ACHN (cell line): ENCODE measurements around the gene PCDHB10.
"Not testable (repeated sequence)": the region's sequence is repeated elsewhere in the genome, so short reads cannot be mapped to it uniquely, and the experiment has no call there.

ENCODE experiments used
- DNase-seq: peaks from one replicate; pipeline ENCODE4 v3.0.0-alpha.2; 2015
- in situ Hi-C: cut with HindIII; loops from 2 replicates; pipeline ENCODE4 v1.10.0; 2017; ENCODE audit warnings: low sequenced_read_pairs, low pct_ligation_motif_present, low pct_unique_long_range_greater_than_20kb

PCDHB10 gene

DNA sequence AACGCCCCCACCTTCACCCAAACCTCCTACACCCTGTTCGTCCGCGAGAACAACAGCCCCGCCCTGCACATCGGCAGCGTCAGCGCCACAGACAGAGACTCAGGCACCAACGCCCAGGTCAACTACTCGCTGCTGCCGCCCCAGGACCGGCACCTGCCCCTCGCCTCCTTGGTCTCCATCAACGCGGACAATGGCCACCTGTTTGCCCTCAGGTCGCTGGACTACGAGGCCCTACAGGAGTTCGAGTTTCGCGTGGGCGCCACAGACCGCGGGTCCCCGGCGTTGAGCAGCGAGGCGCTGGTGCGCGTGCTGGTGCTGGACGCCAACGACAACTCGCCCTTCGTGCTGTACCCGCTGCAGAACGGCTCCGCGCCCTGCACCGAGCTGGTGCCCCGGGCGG is 32.7 kb downstream of the PCDHB10 start:
- in situ Hi-C loops, DNase-seq: not testable (repeated sequence)

DNA sequence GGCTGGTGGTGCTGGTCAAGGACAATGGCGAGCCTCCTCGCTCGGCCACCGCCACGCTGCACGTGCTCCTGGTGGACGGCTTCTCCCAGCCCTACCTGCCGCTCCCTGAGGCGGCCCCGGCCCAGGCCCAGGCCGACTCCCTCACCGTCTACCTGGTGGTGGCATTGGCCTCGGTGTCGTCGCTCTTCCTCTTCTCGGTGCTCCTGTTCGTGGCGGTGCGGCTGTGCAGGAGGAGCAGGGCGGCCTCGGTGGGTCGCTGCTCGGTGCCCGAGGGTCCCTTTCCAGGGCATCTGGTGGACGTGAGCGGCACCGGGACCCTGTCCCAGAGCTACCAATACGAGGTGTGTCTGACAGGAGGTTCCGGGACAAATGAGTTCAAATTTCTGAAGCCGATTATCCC is 33.3 kb downstream of the PCDHB10 start:
- in situ Hi-C loops, DNase-seq: not testable (repeated sequence)

DNA sequence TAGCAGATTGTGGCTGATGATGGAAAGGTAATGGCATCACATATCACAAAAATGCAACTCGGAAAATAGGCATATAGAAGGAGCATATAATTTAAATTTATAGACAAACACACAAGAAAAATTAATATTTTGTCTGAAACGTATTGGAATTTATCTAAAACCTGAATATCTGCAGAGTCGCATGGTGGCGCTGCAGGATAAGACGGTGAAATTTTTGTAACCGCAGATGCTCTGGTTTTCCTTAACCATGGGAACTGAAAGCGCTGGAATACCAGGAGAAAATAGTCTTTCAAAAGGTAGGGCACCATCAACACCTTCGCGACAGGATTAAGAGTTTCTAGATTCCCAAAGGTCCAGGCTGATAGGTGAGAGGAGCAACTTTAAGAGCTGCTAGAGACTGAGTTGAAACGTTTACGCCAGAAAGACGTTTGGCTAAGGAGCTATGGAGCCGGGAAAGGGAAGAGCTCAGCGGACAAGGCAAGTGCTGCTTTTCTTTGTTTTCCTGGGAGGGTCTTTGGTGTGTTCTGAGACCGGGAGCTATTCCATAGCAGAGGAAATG is 42.0 kb downstream of the PCDHB10 start:
- in situ Hi-C loops = no loop called here
- no peak for DNase-seq

DNA sequence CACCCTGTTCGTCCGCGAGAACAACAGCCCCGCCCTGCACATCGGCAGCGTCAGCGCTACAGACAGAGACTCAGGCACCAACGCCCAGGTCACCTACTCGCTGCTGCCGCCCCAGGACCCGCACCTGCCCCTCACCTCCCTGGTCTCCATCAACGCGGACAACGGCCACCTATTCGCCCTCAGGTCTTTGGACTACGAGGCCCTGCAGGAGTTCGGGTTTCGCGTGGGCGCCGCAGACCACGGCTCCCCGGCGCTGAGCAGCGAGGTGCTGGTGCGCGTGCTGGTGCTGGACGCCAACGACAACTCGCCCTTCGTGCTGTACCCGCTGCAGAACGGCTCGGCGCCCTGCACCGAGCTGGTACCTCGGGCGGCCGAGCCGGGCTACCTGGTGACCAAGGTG is 43.8 kb downstream of the PCDHB10 start:
- in situ Hi-C loops, DNase-seq: not testable (repeated sequence)

DNA sequence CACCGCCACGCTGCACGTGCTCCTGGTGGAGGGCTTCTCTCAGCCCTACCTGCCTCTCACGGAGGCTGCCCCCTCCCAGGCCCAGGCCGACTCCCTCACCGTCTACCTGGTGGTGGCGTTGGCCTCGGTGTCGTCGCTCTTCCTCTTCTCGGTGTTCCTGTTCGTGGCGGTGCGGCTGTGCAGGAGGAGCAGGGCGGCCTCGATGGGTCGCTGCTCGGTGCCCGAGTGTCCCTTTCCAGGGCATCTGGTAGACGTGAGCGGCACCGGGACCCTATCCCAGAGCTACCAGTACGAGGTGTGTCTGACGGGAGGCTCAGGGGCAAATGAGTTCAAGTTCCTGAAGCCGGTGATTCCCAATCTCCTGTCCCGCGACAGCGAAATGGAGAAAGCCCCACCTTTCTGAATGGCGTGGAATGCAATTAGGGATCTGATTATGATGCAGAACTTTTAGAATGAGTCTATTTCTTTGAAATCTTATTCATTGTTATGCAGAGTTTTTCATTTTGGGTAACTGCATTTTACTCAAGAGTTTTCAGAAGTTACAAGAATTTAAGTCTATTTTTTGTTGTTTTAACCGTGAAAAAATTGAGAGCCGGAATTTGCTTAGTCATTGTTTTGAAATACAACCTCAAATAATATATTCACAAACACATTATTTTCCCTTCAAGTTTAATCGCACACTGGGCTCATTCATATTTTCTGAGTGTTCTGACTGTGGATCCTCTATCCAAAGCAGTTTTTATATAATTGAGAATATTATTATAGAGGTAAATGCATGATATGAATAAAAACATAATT is 44.6 kb downstream of the PCDHB10 start:
- in situ Hi-C loops = no loop called here
- no peak for DNase-seq

DNA sequence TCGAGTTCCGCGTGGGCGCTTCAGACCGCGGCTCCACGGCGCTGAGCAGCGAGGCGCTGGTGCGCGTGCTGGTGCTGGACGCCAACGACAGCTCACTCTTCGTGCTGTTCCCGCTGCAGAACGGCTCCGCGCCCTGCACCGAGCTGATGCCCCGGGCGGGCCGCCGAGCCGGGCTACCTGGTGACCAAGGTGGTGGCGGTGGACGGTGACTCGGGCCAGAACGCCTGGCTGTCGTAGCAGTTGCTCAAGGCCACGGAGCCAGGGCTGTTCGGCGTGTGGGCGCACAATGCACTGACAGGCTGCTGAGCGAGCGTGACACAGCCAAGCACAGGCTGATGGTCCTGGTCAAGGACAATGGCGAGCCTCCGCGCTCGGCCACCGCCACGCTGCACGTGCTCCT is 49.3 kb downstream of the PCDHB10 start:
- no peak for DNase-seq
- in situ Hi-C loops = no loop called here
